HepG2 (cell line): Measurements from ENCODE around the gene STRN4. TPM values are rescaled to one million over a fixed set of nuclear protein-coding genes. Genes with fewer than 3 reads are reported as not detected.

Source experiments
- AGO2 ChIP-seq: fragments of 200-400 bp; formaldehyde crosslinking; optimal IDR thresholded peaks from 2 replicates; pipeline ENCODE3; 2017; ENCODE audit warnings: mild to moderate bottlenecking, low read depth, low read length, moderate library complexity
- IKZF5 ChIP-seq: IDR thresholded peaks from 2 replicates; pipeline ENCODE4 v1.6.1; 2018; ENCODE audit warnings: missing genetic modification reagents, mild to moderate bottlenecking, missing compliant biosample characterization
- IRX3 ChIP-seq: sonication (generic); formaldehyde crosslinking; IDR thresholded peaks from 2 replicates; pipeline ENCODE4 v1.8.1; 2023; ENCODE audit warnings: mild to moderate bottlenecking, low read depth, missing genetic modification reagents, borderline replicate concordance
- KDM5B ChIP-seq: sonication (generic); formaldehyde crosslinking; IDR thresholded peaks from 2 replicates; pipeline ENCODE4 v1.4.0; 2020; ENCODE audit warnings: missing genetic modification reagents, mild to moderate bottlenecking, borderline replicate concordance
- MNT ChIP-seq: fragments of 450-650 bp; IDR thresholded peaks from 2 replicates; pipeline ENCODE4 v1.6.1; 2016
- SMC3 ChIP-seq: IDR thresholded peaks from 2 replicates; pipeline ENCODE4 v1.6.1; 2011; ENCODE audit warnings: low read length, improper control_type of control experiment
- YY1 ChIP-seq: IDR thresholded peaks from 2 replicates; pipeline ENCODE4 v1.6.1; 2011; ENCODE audit warnings: low read length, low read depth, moderate library complexity, mild to moderate bottlenecking; ENCODE audit not compliant: insufficient read depth, insufficient replicate concordance
- ZBTB33 ChIP-seq: sonication (generic); formaldehyde crosslinking; IDR thresholded peaks from 2 replicates; pipeline ENCODE4 v1.4.0; 2020; ENCODE audit warnings: missing genetic modification reagents
- ZBTB4 ChIP-seq: sonication (generic); formaldehyde crosslinking; IDR thresholded peaks from 2 replicates; pipeline ENCODE4 v1.4.0; 2020; ENCODE audit warnings: missing genetic modification reagents, mild to moderate bottlenecking, borderline replicate concordance
- ZNF205 ChIP-seq: IDR thresholded peaks from 2 replicates; pipeline ENCODE4 v1.6.1; 2018; ENCODE audit warnings: missing biosample characterization, missing genetic modification reagents
- ZNF501 ChIP-seq: sonication (generic); formaldehyde crosslinking; IDR thresholded peaks from 2 replicates; pipeline ENCODE4 v1.5.1; 2020; ENCODE audit warnings: mild to moderate bottlenecking, moderate library complexity, missing genetic modification reagents
- polyA plus RNA-seq, 8 experiments: library from polyadenylated mRNA; depleted of rRNA in 3 of 8; stranded (reverse) in 7 of 8; unstranded in 1 of 8; fragments of >200 nt; fragmentation: Illumina TruSeq in 4 of 8; extraction: Trizol in 4 of 8; gene quantifications; 2 replicates each; pipeline versions ENCODE4 v1.2.1 to v1.2.3, GENCODE V29; 2011 to 2016; ENCODE audit warnings: low read depth in 4 of 8, missing spikeins in 1 of 8, mixed read lengths in 1 of 8; ENCODE audit not compliant: insufficient read depth in 1 of 8
- total RNA-seq, 5 experiments: library from RNA; depleted of rRNA; stranded (reverse); fragments of >200 nt; fragmentation: Illumina TruSeq; extraction: Trizol; gene quantifications; 2 replicates each; pipeline ENCODE4 v1.2.3, GENCODE V29; 2016; ENCODE audit warnings: low read depth in 1 of 5
- TF ChIP-seq, protein P1 (sequence below): sonication (generic); formaldehyde crosslinking; IDR thresholded peaks from 2 replicates; pipeline ENCODE4 v1.5.1; 2020; ENCODE audit warnings: mild to moderate bottlenecking, missing genetic modification reagents, moderate library complexity
- TF ChIP-seq, protein P2 (sequence below): sonication (generic); formaldehyde crosslinking; IDR thresholded peaks from 2 replicates; pipeline ENCODE4 v1.4.0; 2020; ENCODE audit warnings: missing genetic modification reagents, borderline replicate concordance

The STRN4 gene
- total and polyA plus RNA-seq, 2 of the 13 experiments (the other 11 are each of a cell fraction or from before 2014, with no cell fraction given): 43.1 to 57.3 TPM

DNA sequence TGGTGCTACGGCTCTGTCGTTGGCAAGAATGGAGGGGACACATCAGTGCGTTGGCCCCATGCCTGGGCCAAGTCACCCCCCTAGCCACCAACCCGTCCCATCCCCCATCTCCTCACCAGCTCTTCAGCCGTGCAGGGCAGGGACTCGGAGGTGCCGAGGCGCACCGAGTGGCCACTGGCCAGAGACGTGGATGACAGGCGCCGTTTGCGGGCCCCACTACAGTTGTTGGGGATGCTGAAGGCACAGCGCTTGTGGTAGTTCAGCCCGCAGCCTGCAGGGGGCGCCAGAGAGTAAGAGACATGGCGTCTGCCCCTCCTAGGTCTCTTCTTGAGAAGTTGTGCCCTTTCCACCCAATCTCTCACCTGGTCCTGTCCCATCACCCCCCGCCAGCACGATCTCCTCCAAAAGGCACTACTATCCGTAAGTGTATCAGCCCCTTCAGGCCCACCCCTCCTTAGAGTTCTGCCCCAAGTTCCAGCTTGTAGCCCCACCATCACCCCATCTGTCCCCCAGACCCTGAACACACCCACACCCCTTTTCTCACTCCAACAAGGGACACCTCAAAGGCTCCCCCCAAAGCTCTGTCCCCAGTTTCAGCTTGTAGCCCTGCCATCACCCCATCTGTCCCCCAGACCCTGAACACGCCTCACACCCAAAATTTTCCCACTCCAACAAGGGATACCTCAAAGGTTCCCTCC, 41.7 kb downstream of the STRN4 start (continued):
- TF ChIP-seq, protein P1, sequence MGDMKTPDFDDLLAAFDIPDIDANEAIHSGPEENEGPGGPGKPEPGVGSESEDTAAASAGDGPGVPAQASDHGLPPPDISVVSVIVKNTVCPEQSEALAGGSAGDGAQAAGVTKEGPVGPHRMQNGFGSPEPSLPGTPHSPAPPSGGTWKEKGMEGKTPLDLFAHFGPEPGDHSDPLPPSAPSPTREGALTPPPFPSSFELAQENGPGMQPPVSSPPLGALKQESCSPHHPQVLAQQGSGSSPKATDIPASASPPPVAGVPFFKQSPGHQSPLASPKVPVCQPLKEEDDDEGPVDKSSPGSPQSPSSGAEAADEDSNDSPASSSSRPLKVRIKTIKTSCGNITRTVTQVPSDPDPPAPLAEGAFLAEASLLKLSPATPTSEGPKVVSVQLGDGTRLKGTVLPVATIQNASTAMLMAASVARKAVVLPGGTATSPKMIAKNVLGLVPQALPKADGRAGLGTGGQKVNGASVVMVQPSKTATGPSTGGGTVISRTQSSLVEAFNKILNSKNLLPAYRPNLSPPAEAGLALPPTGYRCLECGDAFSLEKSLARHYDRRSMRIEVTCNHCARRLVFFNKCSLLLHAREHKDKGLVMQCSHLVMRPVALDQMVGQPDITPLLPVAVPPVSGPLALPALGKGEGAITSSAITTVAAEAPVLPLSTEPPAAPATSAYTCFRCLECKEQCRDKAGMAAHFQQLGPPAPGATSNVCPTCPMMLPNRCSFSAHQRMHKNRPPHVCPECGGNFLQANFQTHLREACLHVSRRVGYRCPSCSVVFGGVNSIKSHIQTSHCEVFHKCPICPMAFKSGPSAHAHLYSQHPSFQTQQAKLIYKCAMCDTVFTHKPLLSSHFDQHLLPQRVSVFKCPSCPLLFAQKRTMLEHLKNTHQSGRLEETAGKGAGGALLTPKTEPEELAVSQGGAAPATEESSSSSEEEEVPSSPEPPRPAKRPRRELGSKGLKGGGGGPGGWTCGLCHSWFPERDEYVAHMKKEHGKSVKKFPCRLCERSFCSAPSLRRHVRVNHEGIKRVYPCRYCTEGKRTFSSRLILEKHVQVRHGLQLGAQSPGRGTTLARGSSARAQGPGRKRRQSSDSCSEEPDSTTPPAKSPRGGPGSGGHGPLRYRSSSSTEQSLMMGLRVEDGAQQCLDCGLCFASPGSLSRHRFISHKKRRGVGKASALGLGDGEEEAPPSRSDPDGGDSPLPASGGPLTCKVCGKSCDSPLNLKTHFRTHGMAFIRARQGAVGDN (CRISPR knock-in tag): peak; percentile 36
- TF ChIP-seq IRX3: no peak
- TF ChIP-seq AGO2: peak; percentile 51
- no peak for TF ChIP-seq IKZF5 (CRISPR knock-in tag)
- TF ChIP-seq KDM5B (CRISPR knock-in tag): no peak
- peak; percentile 49 for TF ChIP-seq SMC3
- TF ChIP-seq ZBTB33 (CRISPR knock-in tag): peak; percentile 88; the same call in 1 of the 2 replicates
- peak; percentile 78 for TF ChIP-seq YY1
- TF ChIP-seq ZBTB4: no peak
- no peak for TF ChIP-seq ZNF501 (CRISPR knock-in tag)
- TF ChIP-seq MNT: no peak
- TF ChIP-seq, protein P2, sequence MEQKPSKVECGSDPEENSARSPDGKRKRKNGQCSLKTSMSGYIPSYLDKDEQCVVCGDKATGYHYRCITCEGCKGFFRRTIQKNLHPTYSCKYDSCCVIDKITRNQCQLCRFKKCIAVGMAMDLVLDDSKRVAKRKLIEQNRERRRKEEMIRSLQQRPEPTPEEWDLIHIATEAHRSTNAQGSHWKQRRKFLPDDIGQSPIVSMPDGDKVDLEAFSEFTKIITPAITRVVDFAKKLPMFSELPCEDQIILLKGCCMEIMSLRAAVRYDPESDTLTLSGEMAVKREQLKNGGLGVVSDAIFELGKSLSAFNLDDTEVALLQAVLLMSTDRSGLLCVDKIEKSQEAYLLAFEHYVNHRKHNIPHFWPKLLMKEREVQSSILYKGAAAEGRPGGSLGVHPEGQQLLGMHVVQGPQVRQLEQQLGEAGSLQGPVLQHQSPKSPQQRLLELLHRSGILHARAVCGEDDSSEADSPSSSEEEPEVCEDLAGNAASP (CRISPR knock-in tag): no peak
- no peak for TF ChIP-seq ZNF205
